Trophoblast cell (in vitro differentiated cells and primary cell): Measurements from ENCODE around the gene SLC5A5.
A peak's percentile ranks its signal among the peaks of the same experiment; 100 is the strongest.

Experiments used
- DNase-seq, 2 donors: peaks; one replicate each; pipeline ENCODE4 v3.0.0-alpha.2; 2016
- H2AFZ ChIP-seq: 2 replicates; pipeline ENCODE4 v1.6.1; 2013; ENCODE audit warnings: low read length, moderate library complexity, mild to moderate bottlenecking; ENCODE audit not compliant: insufficient read depth, poor library complexity
- H2AK5ac ChIP-seq: 2 replicates; pipeline ENCODE4 v1.6.1; 2013; ENCODE audit warnings: mild to moderate bottlenecking, low read length
- H2BK120ac ChIP-seq: 2 replicates; pipeline ENCODE4 v1.6.1; 2013; ENCODE audit warnings: low read length, mild to moderate bottlenecking, moderate library complexity; ENCODE audit not compliant: insufficient read depth, poor library complexity
- H2BK12ac ChIP-seq: 2 replicates; pipeline ENCODE4 v1.6.1; 2013; ENCODE audit warnings: mild to moderate bottlenecking, low read length, moderate library complexity
- H2BK5ac ChIP-seq: 2 replicates; pipeline ENCODE4 v1.6.1; 2013; ENCODE audit warnings: low read length, low read depth, moderate library complexity, mild to moderate bottlenecking; ENCODE audit not compliant: poor library complexity
- H3K14ac ChIP-seq: 2 replicates; pipeline ENCODE4 v1.6.1; 2013; ENCODE audit warnings: mild to moderate bottlenecking, low read length
- H3K18ac ChIP-seq: 2 replicates; pipeline ENCODE4 v1.6.1; 2013; ENCODE audit warnings: mild to moderate bottlenecking, low read length
- H3K23ac ChIP-seq: 2 replicates; pipeline ENCODE4 v1.6.1; 2013; ENCODE audit warnings: low read length
- H3K27ac ChIP-seq: 2 replicates; pipeline ENCODE4 v1.5.1; 2013; ENCODE audit warnings: low read depth, mild to moderate bottlenecking, inconsistent platforms, low read length, moderate library complexity
- H3K27me3 ChIP-seq: 2 replicates; pipeline ENCODE4 v1.6.1; 2013; ENCODE audit warnings: inconsistent platforms, mild to moderate bottlenecking, low read length, moderate library complexity; ENCODE audit not compliant: insufficient read depth
- H3K36me3 ChIP-seq, 2 experiments: 1 replicate in 1 of 2; 2 replicates in 1 of 2; pipeline ENCODE4 v1.6.1; 2013; ENCODE audit warnings: low read length in 2 of 2, mild to moderate bottlenecking in 2 of 2, moderate library complexity in 1 of 2; ENCODE audit not compliant: insufficient read depth in 2 of 2, control insufficient read depth in 1 of 2
- H3K4ac ChIP-seq: 2 replicates; pipeline ENCODE4 v1.6.1; 2013; ENCODE audit warnings: low read depth, mild to moderate bottlenecking, low read length, moderate library complexity
- H3K4me1 ChIP-seq, 2 experiments: 1 replicate in 1 of 2; 2 replicates in 1 of 2; pipeline ENCODE4 v1.6.1; 2013; ENCODE audit warnings: low read length in 2 of 2, mild to moderate bottlenecking in 2 of 2, moderate library complexity in 1 of 2; ENCODE audit not compliant: insufficient read depth in 2 of 2, control insufficient read depth in 1 of 2
- H3K4me2 ChIP-seq: 2 replicates; pipeline ENCODE4 v1.6.1; 2013; ENCODE audit warnings: inconsistent platforms, mild to moderate bottlenecking, low read length, moderate library complexity
- H3K4me3 ChIP-seq: 2 replicates; pipeline ENCODE4 v1.5.1; 2013; ENCODE audit warnings: mild to moderate bottlenecking, low read depth, low read length, inconsistent platforms
- H3K79me1 ChIP-seq: one replicate; pipeline ENCODE4 v1.6.1; 2013; ENCODE audit warnings: low read length
- H3K79me2 ChIP-seq: 2 replicates; pipeline ENCODE4 v1.6.1; 2013; ENCODE audit warnings: low read length, mild to moderate bottlenecking; ENCODE audit not compliant: control insufficient read depth, insufficient read depth, poor library complexity
- H3K9ac ChIP-seq: 2 replicates; pipeline ENCODE4 v1.6.1; 2013; ENCODE audit warnings: mild to moderate bottlenecking, low read length
- H3K9me3 ChIP-seq: 2 replicates; pipeline ENCODE4 v1.6.1; 2013; ENCODE audit warnings: low read depth, mild to moderate bottlenecking, control low read depth, inconsistent platforms, low read length; ENCODE audit not compliant: insufficient read depth
- H4K12ac ChIP-seq: 2 replicates; pipeline ENCODE4 v1.6.1; 2013; ENCODE audit warnings: low read depth, mild to moderate bottlenecking, low read length, moderate library complexity
- H4K8ac ChIP-seq: 2 replicates; pipeline ENCODE4 v1.6.1; 2013; ENCODE audit warnings: low read depth, mild to moderate bottlenecking, low read length, moderate library complexity
- H4K91ac ChIP-seq: one replicate; pipeline ENCODE4 v1.6.1; 2013; ENCODE audit warnings: low read depth, mild to moderate bottlenecking, low read length, moderate library complexity
- WGBS: extraction: QIAGEN DNeasy Blood & Tissue Kit; methylation state at CpG from one replicate; pipeline ENCODE4 v1.1.7; 2013; ENCODE audit warnings: missing lambda C conversion rate; ENCODE audit not compliant: insufficient read length, insufficient coverage; ENCODE audit errors: extremely low coverage; 5-methylcytosine and 5-hydroxymethylcytosine counted together

Gene SLC5A5

GRCh38 chr19:17843908-17844490 lies 27.7 kb upstream of the SLC5A5 start:
- Histone ChIP-seq H3K27me3 (peaks cover 15% of the 10 kb centered on the region), H3K9me3 (peaks cover 14% of the 10 kb centered on the region), H4K8ac (no peak overlapping the region), H3K4me3 (no peak overlapping the region), H3K79me1 (no peaks in the 10 kb centered on the region), H3K4me2 (no peak overlapping the region), H3K79me2 (no peaks in the 10 kb centered on the region), H2BK5ac (no peak overlapping the region), H3K4me1 (peaks cover 2 to 6% of the 10 kb centered on the region in 2 experiments), H4K91ac (no peak overlapping the region), H3K14ac (no peak overlapping the region), H2AK5ac (no peak overlapping the region), H2BK12ac (no peak overlapping the region), H3K23ac (no peak overlapping the region), H3K18ac (no peak overlapping the region), H3K9ac (no peak overlapping the region), H2AFZ (no peak overlapping the region), H4K12ac (no peak overlapping the region), H3K36me3 (no peaks in the 10 kb centered on the region), H3K4ac (no peak overlapping the region), H3K27ac (no peak overlapping the region), H2BK120ac (no peak overlapping the region)
- no CpG with 5 or more reads among the region's 14 CpGs for WGBS
- no peak for DNase-seq

DNA sequence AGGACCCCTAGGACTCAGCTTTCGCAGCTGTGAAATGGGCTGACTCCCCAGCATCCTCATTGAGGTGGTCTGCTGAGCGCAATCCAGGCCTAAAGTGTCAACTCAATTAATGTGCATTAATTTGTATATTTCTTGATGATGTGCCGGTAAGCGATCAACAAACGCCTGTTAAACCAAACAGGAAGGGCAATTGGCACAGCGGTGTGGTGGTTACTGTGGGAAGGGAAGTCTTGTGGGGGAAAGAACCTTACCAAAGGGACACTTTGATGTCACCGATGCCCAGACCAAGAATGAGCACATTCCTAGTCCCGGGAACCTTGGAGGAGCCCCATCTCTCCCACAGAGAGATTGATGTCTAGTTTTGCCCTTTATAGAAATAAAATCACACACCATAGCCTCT lies 25.6 kb upstream of the SLC5A5 start:
- Histone ChIP-seq H2BK5ac (no peak overlapping the region), H2AFZ (no peak overlapping the region), H3K23ac (no peak overlapping the region), H4K91ac (no peak overlapping the region), H3K4me1 (peaks cover 6 to 7% of the 10 kb centered on the region in 2 experiments), H3K36me3 (no peaks in the 10 kb centered on the region), H3K4ac (no peak overlapping the region), H4K12ac (no peak overlapping the region), H3K4me2 (no peak overlapping the region), H3K4me3 (no peak overlapping the region), H3K79me1 (no peaks in the 10 kb centered on the region), H2BK120ac (no peak overlapping the region), H2BK12ac (no peak overlapping the region), H4K8ac (no peak overlapping the region), H3K79me2 (no peaks in the 10 kb centered on the region), H3K18ac (no peak overlapping the region), H3K14ac (no peak overlapping the region), H3K27ac (no peak overlapping the region), H3K9me3 (peaks cover 13% of the 10 kb centered on the region), H3K27me3 (peaks cover 14% of the 10 kb centered on the region), H2AK5ac (no peak overlapping the region), H3K9ac (no peak overlapping the region)
- no CpG with 5 or more reads among the region's 8 CpGs for WGBS
- no peak for DNase-seq

DNA sequence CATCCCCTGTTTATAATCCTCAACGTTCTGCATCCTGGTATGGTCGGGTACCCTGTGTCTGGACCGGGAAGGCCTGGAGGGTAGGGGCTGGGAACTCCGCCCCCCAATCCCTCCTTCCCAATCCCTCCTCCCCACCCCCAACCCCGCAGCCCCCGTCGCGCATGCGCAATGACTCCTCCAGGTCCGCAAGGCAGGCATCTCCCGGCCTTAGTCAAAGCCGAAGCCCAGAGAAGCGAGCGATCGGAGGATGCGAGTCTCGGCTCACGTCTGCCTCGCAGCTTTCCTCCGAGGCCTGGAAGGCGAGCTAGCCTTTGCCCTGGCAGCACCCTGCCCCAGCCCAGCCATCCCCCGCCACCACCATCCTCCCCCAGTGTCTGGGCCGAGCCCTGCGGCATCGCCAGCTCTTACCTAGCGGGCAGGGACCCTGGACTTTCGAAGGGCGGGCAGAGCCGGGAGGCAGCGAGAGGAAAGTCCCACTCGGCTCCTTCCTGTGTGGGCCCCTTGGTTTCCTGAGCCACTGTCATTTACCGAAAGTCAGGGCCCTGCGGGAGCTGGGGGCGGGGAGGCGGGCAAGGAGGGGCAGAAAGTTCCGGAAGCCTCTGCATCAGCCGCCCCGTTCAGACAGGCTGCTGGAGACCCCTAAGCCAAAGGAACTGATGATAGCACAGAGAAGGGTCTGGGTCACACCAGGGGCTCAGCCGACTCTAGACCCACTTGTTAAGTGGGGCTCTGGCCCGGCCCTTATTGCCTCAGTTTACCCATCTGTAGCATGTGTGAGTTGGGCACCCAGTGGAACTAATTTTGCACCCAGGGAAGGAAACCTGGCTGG lies 24.0 kb upstream of the SLC5A5 start, which contains the start of gene JAK3:
TSS of gene JAK3 (minus strand) at position 445 of the 829 bp plus-strand sequence. CDS start 3,565 bp downstream, outside the sequence.
- H4K12ac ChIP-seq: no peak within 1 kb of the TSS
- no peak within 1 kb of the TSS for H4K91ac ChIP-seq
- no peaks in the 10 kb centered on the region for H3K79me2 ChIP-seq
- peak within 1 kb of the TSS; percentile 76 for H4K8ac ChIP-seq
- no peak within 1 kb of the TSS for H3K4me3 ChIP-seq
- no peak within 1 kb of the TSS for H3K23ac ChIP-seq
- H3K9ac ChIP-seq: no peak within 1 kb of the TSS
- H3K4me2 ChIP-seq: peak within 1 kb of the TSS; percentile 46
- H2AFZ ChIP-seq: peak within 1 kb of the TSS; percentile 48
- no peaks in the 10 kb centered on the region for H3K36me3 ChIP-seq
- H3K4me1 ChIP-seq: peaks cover 0 to 5% of the 10 kb centered on the region in 2 experiments
- no peak within 1 kb of the TSS for H2BK12ac ChIP-seq
- no peak within 1 kb of the TSS for H3K14ac ChIP-seq
- peaks cover 3% of the 10 kb centered on the region for H3K9me3 ChIP-seq
- H3K4ac ChIP-seq: no peak within 1 kb of the TSS
- no peak within 1 kb of the TSS for H2BK120ac ChIP-seq
- H3K27ac ChIP-seq: no peak within 1 kb of the TSS
- WGBS: no CpG with 5 or more reads among the region's 40 CpGs
- no peak within 1 kb of the TSS for H2AK5ac ChIP-seq
- H3K27me3 ChIP-seq: peaks cover 4% of the 10 kb centered on the region
- H3K79me1 ChIP-seq: no peaks in the 10 kb centered on the region
- H3K18ac ChIP-seq: no peak within 1 kb of the TSS
- peak in 1 of 2 donors; percentile 29 for DNase-seq
- H2BK5ac ChIP-seq: no peak within 1 kb of the TSS

GRCh38 chr19:17848595-17849292 lies 23.0 kb upstream of the SLC5A5 start:
- Histone ChIP-seq H3K18ac (no peak overlapping the region), H3K36me3 (no peaks in the 10 kb centered on the region), H3K14ac (no peak overlapping the region), H3K4ac (no peak overlapping the region), H2BK120ac (no peak overlapping the region), H4K8ac (no peak overlapping the region), H3K23ac (no peak overlapping the region), H3K27ac (no peak overlapping the region), H4K91ac (no peak overlapping the region), H4K12ac (no peak overlapping the region), H3K4me2 (no peak overlapping the region), H3K79me2 (no peaks in the 10 kb centered on the region), H3K9ac (no peak overlapping the region), H2AK5ac (no peak overlapping the region), H3K27me3 (no peaks in the 10 kb centered on the region), H3K9me3 (no peaks in the 10 kb centered on the region), H2BK12ac (no peak overlapping the region), H3K4me3 (no peak overlapping the region), H3K4me1 (peaks cover 0 to 5% of the 10 kb centered on the region in 2 experiments), H2AFZ (no peak overlapping the region), H2BK5ac (no peak overlapping the region), H3K79me1 (no peaks in the 10 kb centered on the region)
- no CpG with 5 or more reads among the region's 14 CpGs for WGBS
- DNase-seq: no peak
